IMR-90 (cell line): ENCODE results near the gene PPP6R3. TPM values are rescaled to one million over a fixed set of nuclear protein-coding genes. Genes with fewer than 3 reads are reported as not detected.

Experiments used
- ATAC-seq: fragments of 200-7000 bp; cut with Tn5 transposase; 2 replicates; pipeline ENCODE4 v1.9.1; 2020; ENCODE audit warnings: low read depth, mild to moderate bottlenecking, moderate library complexity
- BruUV-seq: library from RNA; stranded (reverse); fragments of 400-500 nt; replicated peaks from 2 replicates; lab custom pipeline; 2021; lab: Mats Ljungman, UMichigan
- CTCF ChIA-PET: fragments of 300-600 bp; formaldehyde crosslinking; extraction: SDS; loops from one replicate; lab custom pipeline; 2021; ENCODE audit warnings: antibody characterized with exemption; lab: Yijun Ruan, JAX
- POLR2A ChIA-PET: fragments of 300-600 bp; sonication (Branson Sonifier 250); formaldehyde crosslinking; loops from one replicate; lab custom pipeline; 2022; ENCODE audit warnings: antibody characterized with exemption; ENCODE audit not compliant: unreplicated experiment; lab: Charles Lee
- DNase-seq: peaks from one replicate; pipeline ENCODE4 v3.0.0; 2013
- H2AFZ ChIP-seq: replicated peaks from 2 replicates; pipeline ENCODE3; 2013; ENCODE audit warnings: low read length, mild to moderate bottlenecking; ENCODE audit not compliant: poor library complexity
- H2AK5ac ChIP-seq: 2 replicates; pipeline ENCODE4 v1.6.1; 2013; ENCODE audit warnings: low read depth, low read length, inconsistent platforms
- H2AK9ac ChIP-seq: replicated peaks from 2 replicates; pipeline ENCODE3; 2013; ENCODE audit warnings: mild to moderate bottlenecking, low read depth, low read length, moderate library complexity; ENCODE audit not compliant: poor library complexity
- H2BK120ac ChIP-seq: 2 replicates; pipeline ENCODE4 v1.6.1; 2013; ENCODE audit warnings: low read depth, low read length, inconsistent platforms
- H2BK15ac ChIP-seq: 3 replicates; pipeline ENCODE4 v1.6.1; 2013; ENCODE audit warnings: low read depth, low read length, inconsistent platforms
- H2BK20ac ChIP-seq: 2 replicates; pipeline ENCODE4 v1.6.1; 2013; ENCODE audit warnings: low read depth, mild to moderate bottlenecking, inconsistent platforms, low read length, moderate library complexity
- H2BK5ac ChIP-seq: 2 replicates; pipeline ENCODE4 v1.6.1; 2013; ENCODE audit warnings: mild to moderate bottlenecking, low read depth, low read length, inconsistent platforms; ENCODE audit not compliant: poor library complexity, severe bottlenecking
- H3K14ac ChIP-seq: replicated peaks from 2 replicates; pipeline ENCODE4 v1.6.1; 2013; ENCODE audit warnings: low read depth, low read length, inconsistent platforms
- H3K18ac ChIP-seq: 2 replicates; pipeline ENCODE4 v1.6.1; 2013; ENCODE audit warnings: low read depth, low read length, control low read depth
- H3K23ac ChIP-seq: 2 replicates; pipeline ENCODE4 v1.6.1; 2013; ENCODE audit warnings: low read depth, low read length, inconsistent platforms
- H3K27ac ChIP-seq: 2 replicates; pipeline ENCODE4 v1.5.1; 2013; ENCODE audit warnings: mild to moderate bottlenecking, control low read depth, low read length; ENCODE audit not compliant: insufficient read depth
- H3K27me3 ChIP-seq: 2 replicates; pipeline ENCODE4 v1.6.1; 2013; ENCODE audit warnings: low read length; ENCODE audit not compliant: control insufficient read depth, insufficient read depth
- H3K36me3 ChIP-seq: 2 replicates; pipeline ENCODE4 v1.6.1; 2013; ENCODE audit warnings: low read length, mixed read lengths; ENCODE audit not compliant: control insufficient read depth, insufficient read depth
- H3K4ac ChIP-seq: 2 replicates; pipeline ENCODE4 v1.6.1; 2013; ENCODE audit warnings: low read depth, low read length, inconsistent platforms
- H3K4me1 ChIP-seq: 2 replicates; pipeline ENCODE4 v1.6.1; 2013; ENCODE audit warnings: low read length, mixed read lengths; ENCODE audit not compliant: control insufficient read depth, insufficient read depth
- H3K4me2 ChIP-seq: 2 replicates; pipeline ENCODE4 v1.6.1; 2013; ENCODE audit warnings: low read depth, mild to moderate bottlenecking, control low read depth, low read length, moderate library complexity
- H3K4me3 ChIP-seq: 2 replicates; pipeline ENCODE4 v1.5.1; 2013; ENCODE audit warnings: low read depth, mild to moderate bottlenecking, control low read depth, low read length, moderate library complexity; ENCODE audit not compliant: insufficient read depth
- H3K56ac ChIP-seq: 2 replicates; pipeline ENCODE4 v1.6.1; 2013; ENCODE audit warnings: low read length, inconsistent platforms; ENCODE audit not compliant: insufficient read depth; ENCODE audit errors: extremely low read depth
- H3K79me1 ChIP-seq, 2 experiments: 2 replicates each; pipeline ENCODE4 v1.6.1; 2013; ENCODE audit warnings: low read length in 2 of 2, inconsistent platforms in 1 of 2, low read depth in 1 of 2
- H3K9ac ChIP-seq: 2 replicates; pipeline ENCODE4 v1.6.1; 2013; ENCODE audit warnings: low read depth, low read length, control low read depth
- H3K9me1 ChIP-seq: 2 replicates; pipeline ENCODE4 v1.6.1; 2013; ENCODE audit warnings: low read length, inconsistent platforms; ENCODE audit not compliant: insufficient read depth
- H3K9me3 ChIP-seq: 2 replicates; pipeline ENCODE4 v1.6.1; 2013; ENCODE audit warnings: low read length; ENCODE audit not compliant: control insufficient read depth, insufficient read depth
- H4K20me1 ChIP-seq: 2 replicates; pipeline ENCODE4 v1.6.1; 2013; ENCODE audit warnings: low read length, inconsistent platforms; ENCODE audit not compliant: insufficient read depth
- H4K5ac ChIP-seq: 2 replicates; pipeline ENCODE4 v1.6.1; 2013; ENCODE audit warnings: mild to moderate bottlenecking, low read depth, low read length, control low read depth
- H4K8ac ChIP-seq, 2 experiments: 2 replicates each; pipeline ENCODE4 v1.6.1; 2013; ENCODE audit warnings: low read depth in 2 of 2, low read length in 2 of 2, control low read depth in 1 of 2, inconsistent platforms in 1 of 2
- H4K91ac ChIP-seq: 2 replicates; pipeline ENCODE4 v1.6.1; 2013; ENCODE audit warnings: low read depth, low read length, inconsistent platforms; ENCODE audit not compliant: insufficient read depth
- BHLHE40 ChIP-seq: fragments of 150-350 bp; IDR thresholded peaks from 2 replicates; pipeline ENCODE4 v1.6.1; 2016; ENCODE audit warnings: mild to moderate bottlenecking, low read depth, low read length
- CEBPB ChIP-seq: IDR thresholded peaks from 2 replicates; pipeline ENCODE4 v1.6.1; 2012; ENCODE audit warnings: low read depth, low read length, improper control_type of control experiment
- CHD1 ChIP-seq: IDR thresholded peaks from 2 replicates; pipeline ENCODE4 v1.6.1; 2012; ENCODE audit warnings: low read depth, low read length, improper control_type of control experiment
- CTCF ChIP-seq: conservative IDR thresholded peaks from 2 replicates; pipeline ENCODE4 v1.5.1; 2012; ENCODE audit warnings: mild to moderate bottlenecking, low read depth, low read length, improper control_type of control experiment
- ELK1 ChIP-seq: fragments of 150-350 bp; IDR thresholded peaks from 2 replicates; pipeline ENCODE4 v1.6.1; 2016; ENCODE audit warnings: low read depth, mild to moderate bottlenecking, low read length, moderate library complexity, borderline replicate concordance
- MAFK ChIP-seq: IDR thresholded peaks from 2 replicates; pipeline ENCODE4 v1.6.1; 2012; ENCODE audit warnings: low read depth, low read length, improper control_type of control experiment
- MAZ ChIP-seq: IDR thresholded peaks from 2 replicates; pipeline ENCODE4 v1.6.1; 2012; ENCODE audit warnings: low read depth, mild to moderate bottlenecking, low read length, improper control_type of control experiment, moderate library complexity, borderline replicate concordance
- NFE2L2 ChIP-seq: fragments of 150-350 bp; IDR thresholded peaks from 2 replicates; pipeline ENCODE4 v1.6.1; 2016; ENCODE audit warnings: low read depth, mild to moderate bottlenecking, low read length
- POLR2A ChIP-seq: IDR thresholded peaks from 2 replicates; pipeline ENCODE4 v1.6.1; 2012; ENCODE audit warnings: mild to moderate bottlenecking, low read depth, low read length
- RAD21 ChIP-seq: IDR thresholded peaks from 2 replicates; pipeline ENCODE4 v1.6.1; 2012; ENCODE audit warnings: low read length, improper control_type of control experiment
- RCOR1 ChIP-seq: IDR thresholded peaks from 2 replicates; pipeline ENCODE4 v1.6.1; 2012; ENCODE audit warnings: mild to moderate bottlenecking, low read length, improper control_type of control experiment; ENCODE audit not compliant: insufficient replicate concordance
- RFX5 ChIP-seq: IDR thresholded peaks from 2 replicates; pipeline ENCODE4 v1.8.0; 2012; ENCODE audit warnings: low read depth, mild to moderate bottlenecking, low read length, moderate library complexity
- SMC3 ChIP-seq: fragments of 150-350 bp; IDR thresholded peaks from 2 replicates; pipeline ENCODE4 v1.6.1; 2016; ENCODE audit warnings: low read depth, mild to moderate bottlenecking, antibody characterized with exemption, low read length, moderate library complexity
- USF2 ChIP-seq: fragments of 150-350 bp; IDR thresholded peaks from 2 replicates; pipeline ENCODE4 v1.6.1; 2017; ENCODE audit warnings: mild to moderate bottlenecking, antibody characterized with exemption, low read length, low read depth
- whole genome bisulfite sequencing, 2 experiments: methylation state at CpG; one replicate each; pipeline versions ENCODE4 v1.1.5 to v1.1.7; 2013; ENCODE audit warnings: missing lambda C conversion rate in 2 of 2; ENCODE audit not compliant: insufficient read length in 1 of 2; ENCODE audit errors: extremely low coverage in 2 of 2; 5-methylcytosine and 5-hydroxymethylcytosine counted together
- dilution Hi-C: fragments of 300-500 bp; cut with HindIII; formaldehyde crosslinking; loops from one replicate; pipeline ENCODE4 v1.14.3; 2018; ENCODE audit warnings: low sequenced_read_pairs; ENCODE audit not compliant: unreplicated experiment
- in situ Hi-C: fragments of 300-500 bp; cut with MboI; formaldehyde crosslinking; loops from 3 replicates; pipeline ENCODE4 v1.14.3; 2019; ENCODE audit warnings: low sequenced_read_pairs, inconsistent platforms, mixed read lengths
- intact Hi-C: fragments of 100-400 bp; cut with micrococcal nuclease; formaldehyde crosslinking; loops from 2 replicates; pipeline ENCODE4 v1.10.0; 2022
- polyA plus RNA-seq, 3 experiments: library from polyadenylated mRNA; depleted of rRNA; stranded (reverse); fragments of >200 nt; gene quantifications; 2 replicates each; pipeline ENCODE4 v1.2.3, GENCODE V29; 2012; ENCODE audit warnings: low replicate concordance in 1 of 3
- total RNA-seq: library from RNA; depleted of rRNA; stranded (reverse); fragments of >200 nt; gene quantifications from 2 replicates; pipeline ENCODE4 v1.2.3, GENCODE V29; 2012

The PPP6R3 gene
- total and polyA plus RNA-seq, 2 of the 4 experiments (the other 2 are of a cell fraction): 29.0 to 123 TPM

- Histone ChIP-seq H2BK15ac (no peak overlapping the region), H4K20me1 (peaks cover 10% of the 10 kb centered on the region), H3K23ac (no peak overlapping the region), H3K27me3 (no peaks in the 10 kb centered on the region), H3K56ac (no peak overlapping the region), H3K4ac (no peak overlapping the region), H2AK5ac (no peak overlapping the region), H3K27ac (no peak overlapping the region), H4K91ac (no peak overlapping the region), H3K4me1 (peaks cover 4% of the 10 kb centered on the region; the same call in 1 of the 2 replicates), H3K4me3 (no peak overlapping the region), H3K14ac (no peak overlapping the region), H2AK9ac (no peak overlapping the region), H3K9me1 (peaks cover 7% of the 10 kb centered on the region), H4K5ac (no peak overlapping the region), H3K9me3 (no peaks in the 10 kb centered on the region), H3K9ac (no peak overlapping the region), H3K79me1 (peaks cover 4 to 50% of the 10 kb centered on the region in 2 experiments; a peak in 3 of 4 replicates), H4K8ac (no peak overlapping the region), H3K36me3 (peaks cover 54% of the 10 kb centered on the region), H3K4me2 (no peak overlapping the region), H2BK20ac (no peak overlapping the region), H2BK5ac (no peak overlapping the region), H2BK120ac (no peak overlapping the region), H2AFZ (no peak overlapping the region), H3K18ac (no peak overlapping the region)
- dilution Hi-C loops (no loop called here), intact Hi-C loops (no loop called here), in situ Hi-C loops (no loop called here)
- WGBS, 2 experiments: no CpG with 5 or more reads among the region's 4 CpGs
- ATAC-seq (no peak), DNase-seq (no peak)
- BruUV-seq: no TSS peak
- TF ChIP-seq RFX5 (no peak), RCOR1 (no peak), CHD1 (no peak), USF2 (no peak), CEBPB (no peak), CTCF (no peak), POLR2A (no peak), NFE2L2 (no peak), MAZ (no peak), BHLHE40 (no peak), ELK1 (no peak), SMC3 (no peak), RAD21 (no peak), MAFK (no peak)
- POLR2A ChIA-PET: no interaction called here
- CTCF ChIA-PET: no interaction called here
These were observed 133.6 kb downstream of the PPP6R3 start for GRCh38 chr11:68594123-68594522.
